ENCODE data around the gene PDXDC1.
"Not testable (repeated sequence)": the region's sequence is repeated elsewhere in the genome, so short reads cannot be mapped to it uniquely, and the experiment has no call there.

PDXDC1 gene

DNA sequence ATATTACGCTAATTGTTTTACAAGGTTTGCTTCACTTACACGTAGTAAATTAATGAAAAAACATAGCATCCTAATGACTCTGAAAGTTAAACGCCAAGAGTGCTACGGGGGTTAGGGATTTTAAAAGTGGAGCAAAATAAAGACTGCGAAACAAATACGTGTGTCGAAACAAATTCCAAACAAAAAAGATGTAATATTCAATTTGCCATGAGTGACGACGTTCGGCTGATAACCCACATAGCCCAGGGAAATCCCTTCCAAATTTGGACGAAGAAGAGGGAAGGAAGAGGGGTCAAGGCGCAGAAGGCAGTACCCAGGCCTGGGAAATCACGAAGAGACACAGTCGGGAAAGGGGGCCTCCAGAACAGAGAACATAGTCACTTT lies 118.7 kb downstream of the PDXDC1 start:
- H3K4me3 ChIP-seq (ENCODE audit: control insufficient read depth in 1 of 7, extremely low read depth in 1 of 7, insufficient read depth in 4 of 7, low read depth in 2 of 7, low read length in 6 of 7): peak overlapping the region; percentile 77 to 97 (median 81)
- peaks cover 0 to 10% (median 2%) of the 10 kb centered on the region in 4 experiments for H3K36me3 ChIP-seq (ENCODE audit: control insufficient read depth in 4 of 4, insufficient read depth in 4 of 4, low read length in 3 of 4)
- POLR2A ChIA-PET; H3K9me3 ChIP-seq (ENCODE audit: control extremely low read depth in 1 of 5, control insufficient read depth in 4 of 5, insufficient read depth in 2 of 5, low read depth in 1 of 5, low read length in 4 of 5); CTCF ChIA-PET; H3K27me3 ChIP-seq (replicated peaks in 2 of 5; ENCODE audit: control insufficient read depth in 4 of 5, insufficient read depth in 5 of 5, low read length in 4 of 5); DNase-seq: not testable (repeated sequence)
- H3K4me1 ChIP-seq (ENCODE audit: control extremely low read depth in 1 of 4, control insufficient read depth in 4 of 4, insufficient read depth in 4 of 4, low read length in 3 of 4): peaks cover 0 to 16% (median 7%) of the 10 kb centered on the region in 4 experiments
- no CpG with 5 or more reads among the region's 14 CpGs for WGBS (ENCODE audit: insufficient coverage)
- H3K27ac ChIP-seq (ENCODE audit: insufficient read depth in 1 of 2, low read depth in 1 of 2, low read length in 2 of 2, poor library complexity in 1 of 2, severe bottlenecking in 2 of 2): peak overlapping the region; percentile 66 to 86

DNA sequence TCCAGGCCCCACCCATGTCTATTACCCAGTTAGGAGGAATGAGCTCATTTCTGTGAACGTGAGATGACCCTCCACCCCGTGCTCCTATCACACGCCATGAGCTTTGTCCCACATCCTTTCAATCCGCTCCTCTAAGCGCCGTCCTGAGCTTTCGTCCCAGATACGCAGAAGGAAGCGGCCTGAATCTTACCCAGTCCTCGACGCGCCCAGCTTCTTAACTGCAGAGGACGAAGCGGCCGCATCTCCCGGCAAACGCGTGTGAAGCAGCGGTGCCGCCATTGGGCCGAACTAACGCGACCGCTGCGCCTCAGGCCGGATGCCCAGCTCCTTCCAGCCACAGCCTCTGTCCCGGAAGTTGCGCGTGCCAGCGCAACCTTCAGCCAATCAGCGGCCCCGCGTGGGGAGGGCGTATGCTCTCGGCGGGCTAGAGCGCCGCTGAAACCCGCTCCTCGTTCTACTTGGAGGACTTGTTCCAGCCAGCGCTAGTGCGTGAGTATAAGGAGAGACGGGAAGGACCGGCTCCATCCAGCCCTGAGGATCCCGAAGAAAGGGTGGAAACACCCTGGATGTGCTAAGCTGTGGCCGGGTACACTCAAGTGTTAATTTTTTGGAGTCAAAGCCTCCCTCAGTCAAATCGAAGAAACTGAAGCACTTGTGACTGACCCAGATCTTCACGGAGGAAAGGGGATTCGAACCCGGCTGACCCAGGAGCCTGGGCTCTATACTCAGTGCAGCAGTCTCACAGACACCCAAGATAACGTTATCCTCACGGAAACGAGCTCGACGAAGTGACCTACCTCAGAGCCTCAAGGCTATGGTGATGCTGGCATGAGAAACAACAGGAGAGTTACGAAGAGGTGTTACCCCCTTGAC lies 119.4 kb downstream of the PDXDC1 start, which contains the start of gene RRN3:
TSS of gene RRN3 (minus strand) at position 318 of the 873 bp plus-strand sequence. CDS start at position 279, 39 bp downstream.
- DNase-seq: peak; percentile 84 to 90 (median 87)
- 1% methylated on average over 33 of the region's 56 CpGs for WGBS (ENCODE audit: insufficient coverage)
- H3K27ac ChIP-seq (ENCODE audit: insufficient read depth in 1 of 2, low read depth in 1 of 2, low read length in 2 of 2, poor library complexity in 1 of 2, severe bottlenecking in 2 of 2): peak within 1 kb of the TSS; percentile 66 to 86
- H3K9me3 ChIP-seq (ENCODE audit: control extremely low read depth in 1 of 5, control insufficient read depth in 4 of 5, insufficient read depth in 2 of 5, low read depth in 1 of 5, low read length in 4 of 5); CTCF ChIA-PET; POLR2A ChIA-PET; H3K27me3 ChIP-seq (replicated peaks in 2 of 5; ENCODE audit: control insufficient read depth in 4 of 5, insufficient read depth in 5 of 5, low read length in 4 of 5): not testable (repeated sequence)
- peaks cover 0 to 10% (median 2%) of the 10 kb centered on the region in 4 experiments for H3K36me3 ChIP-seq (ENCODE audit: control insufficient read depth in 4 of 4, insufficient read depth in 4 of 4, low read length in 3 of 4)
- H3K4me1 ChIP-seq (ENCODE audit: control extremely low read depth in 1 of 4, control insufficient read depth in 4 of 4, insufficient read depth in 4 of 4, low read length in 3 of 4): peaks cover 0 to 16% (median 7%) of the 10 kb centered on the region in 4 experiments
- H3K4me3 ChIP-seq (ENCODE audit: control insufficient read depth in 1 of 7, extremely low read depth in 1 of 7, insufficient read depth in 4 of 7, low read depth in 2 of 7, low read length in 6 of 7): peak within 1 kb of the TSS; percentile 77 to 97 (median 81)

DNA sequence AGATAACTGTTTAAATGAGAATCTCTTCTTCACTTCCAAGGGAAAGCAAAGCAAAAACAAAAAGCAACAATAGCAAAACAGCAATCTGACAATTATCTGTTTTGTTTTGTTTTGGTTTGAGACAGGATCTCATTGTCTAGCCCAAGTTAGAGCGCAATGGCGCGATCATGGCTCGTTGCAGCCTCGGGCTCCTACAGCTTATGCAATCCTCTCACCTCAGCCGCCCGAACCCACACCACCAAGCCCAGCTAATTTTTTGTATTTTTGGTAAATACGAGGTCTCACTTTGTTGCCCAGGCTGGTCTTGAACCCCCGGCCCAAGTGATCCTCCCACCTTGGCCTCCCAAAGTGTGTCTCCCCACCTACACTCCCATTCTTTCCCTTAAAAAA lies 121.8 kb downstream of the PDXDC1 start:
- no CpG with 5 or more reads among the region's 9 CpGs for WGBS (ENCODE audit: insufficient coverage)
- CTCF ChIA-PET; H3K9me3 ChIP-seq (ENCODE audit: control extremely low read depth in 1 of 5, control insufficient read depth in 4 of 5, insufficient read depth in 2 of 5, low read depth in 1 of 5, low read length in 4 of 5); H3K27me3 ChIP-seq (replicated peaks in 2 of 5; ENCODE audit: control insufficient read depth in 4 of 5, insufficient read depth in 5 of 5, low read length in 4 of 5); H3K4me3 ChIP-seq (ENCODE audit: control insufficient read depth in 1 of 7, extremely low read depth in 1 of 7, insufficient read depth in 4 of 7, low read depth in 2 of 7, low read length in 6 of 7); H3K27ac ChIP-seq (ENCODE audit: insufficient read depth in 1 of 2, low read depth in 1 of 2, low read length in 2 of 2, poor library complexity in 1 of 2, severe bottlenecking in 2 of 2); DNase-seq; POLR2A ChIA-PET; H3K36me3 ChIP-seq (ENCODE audit: control insufficient read depth in 4 of 4, insufficient read depth in 4 of 4, low read length in 3 of 4): not testable (repeated sequence)
- peaks cover 0 to 16% (median 7%) of the 10 kb centered on the region in 4 experiments for H3K4me1 ChIP-seq (ENCODE audit: control extremely low read depth in 1 of 4, control insufficient read depth in 4 of 4, insufficient read depth in 4 of 4, low read length in 3 of 4)

DNA sequence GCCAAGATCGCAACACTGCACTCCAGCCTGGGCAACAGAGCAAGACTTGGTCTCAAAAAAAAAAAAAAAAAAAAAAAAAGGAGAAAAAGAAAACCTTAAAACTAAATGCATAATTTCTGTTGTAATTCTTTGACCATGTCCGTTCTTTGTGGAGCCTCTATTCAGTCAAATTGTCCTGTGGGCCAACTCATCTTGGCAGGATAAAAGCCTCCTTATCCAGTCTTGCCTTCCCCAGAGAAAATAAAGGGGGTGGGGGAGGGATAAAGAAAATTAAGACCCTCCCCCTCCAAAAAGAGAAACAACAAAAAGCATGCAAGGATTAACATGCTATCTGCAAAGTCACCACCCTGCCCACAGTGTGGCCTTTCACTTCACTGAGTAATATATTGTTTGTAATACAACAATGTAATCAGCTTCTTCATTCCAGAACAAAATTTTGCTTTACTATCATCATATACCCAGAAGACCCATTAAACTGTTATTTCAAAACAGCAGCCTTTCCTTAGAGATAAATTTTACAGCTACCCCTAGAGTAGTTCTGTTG lies 124.6 kb downstream of the PDXDC1 start:
- H3K27ac ChIP-seq (ENCODE audit: insufficient read depth in 1 of 2, low read depth in 1 of 2, low read length in 2 of 2, poor library complexity in 1 of 2, severe bottlenecking in 2 of 2); H3K36me3 ChIP-seq (ENCODE audit: control insufficient read depth in 4 of 4, insufficient read depth in 4 of 4, low read length in 3 of 4); DNase-seq; CTCF ChIA-PET; POLR2A ChIA-PET; H3K27me3 ChIP-seq (replicated peaks in 2 of 5; ENCODE audit: control insufficient read depth in 4 of 5, insufficient read depth in 5 of 5, low read length in 4 of 5); H3K4me3 ChIP-seq (ENCODE audit: control insufficient read depth in 1 of 7, extremely low read depth in 1 of 7, insufficient read depth in 4 of 7, low read depth in 2 of 7, low read length in 6 of 7); H3K9me3 ChIP-seq (ENCODE audit: control extremely low read depth in 1 of 5, control insufficient read depth in 4 of 5, insufficient read depth in 2 of 5, low read depth in 1 of 5, low read length in 4 of 5); H3K4me1 ChIP-seq (ENCODE audit: control extremely low read depth in 1 of 4, control insufficient read depth in 4 of 4, insufficient read depth in 4 of 4, low read length in 3 of 4): not testable (repeated sequence)
- WGBS (ENCODE audit: insufficient coverage): no CpG with 5 or more reads among the region's 2 CpGs

DNA sequence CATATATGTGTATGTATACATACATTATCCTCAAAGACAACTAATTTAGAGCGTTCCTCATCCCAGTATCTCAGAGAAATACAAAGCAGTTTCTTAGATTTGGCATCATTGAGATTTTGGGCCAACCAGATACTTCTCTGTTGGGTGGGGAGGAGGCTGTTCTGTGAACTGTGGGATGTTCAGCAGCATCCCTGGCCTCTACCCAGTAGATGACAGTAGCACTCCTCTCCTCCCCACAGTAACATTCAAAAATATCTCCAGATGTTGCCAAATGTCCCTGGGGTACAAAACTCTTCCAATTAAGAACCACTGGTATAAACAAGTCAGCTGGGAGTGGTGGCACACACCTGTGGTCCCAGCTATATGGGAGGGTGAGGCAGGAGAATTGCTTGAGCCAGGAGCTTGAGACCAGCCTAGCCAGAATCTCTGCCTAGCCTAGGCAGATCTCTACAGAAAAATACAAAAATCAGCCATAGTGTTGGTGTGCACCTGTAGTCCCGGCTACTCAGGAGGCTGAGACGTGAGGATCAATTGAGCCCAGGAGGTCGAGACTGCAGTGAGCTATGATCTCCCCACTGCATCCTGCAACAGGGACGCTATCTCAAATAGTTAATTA lies 125.7 kb downstream of the PDXDC1 start:
- H3K27ac ChIP-seq (ENCODE audit: insufficient read depth in 1 of 2, low read depth in 1 of 2, low read length in 2 of 2, poor library complexity in 1 of 2, severe bottlenecking in 2 of 2); CTCF ChIA-PET; H3K9me3 ChIP-seq (ENCODE audit: control extremely low read depth in 1 of 5, control insufficient read depth in 4 of 5, insufficient read depth in 2 of 5, low read depth in 1 of 5, low read length in 4 of 5); DNase-seq; H3K27me3 ChIP-seq (replicated peaks in 2 of 5; ENCODE audit: control insufficient read depth in 4 of 5, insufficient read depth in 5 of 5, low read length in 4 of 5); POLR2A ChIA-PET; H3K4me3 ChIP-seq (ENCODE audit: control insufficient read depth in 1 of 7, extremely low read depth in 1 of 7, insufficient read depth in 4 of 7, low read depth in 2 of 7, low read length in 6 of 7); H3K4me1 ChIP-seq (ENCODE audit: control extremely low read depth in 1 of 4, control insufficient read depth in 4 of 4, insufficient read depth in 4 of 4, low read length in 3 of 4); H3K36me3 ChIP-seq (ENCODE audit: control insufficient read depth in 4 of 4, insufficient read depth in 4 of 4, low read length in 3 of 4): not testable (repeated sequence)
- WGBS (ENCODE audit: insufficient coverage): 87% methylated on average over 3 of the region's 5 CpGs

DNA sequence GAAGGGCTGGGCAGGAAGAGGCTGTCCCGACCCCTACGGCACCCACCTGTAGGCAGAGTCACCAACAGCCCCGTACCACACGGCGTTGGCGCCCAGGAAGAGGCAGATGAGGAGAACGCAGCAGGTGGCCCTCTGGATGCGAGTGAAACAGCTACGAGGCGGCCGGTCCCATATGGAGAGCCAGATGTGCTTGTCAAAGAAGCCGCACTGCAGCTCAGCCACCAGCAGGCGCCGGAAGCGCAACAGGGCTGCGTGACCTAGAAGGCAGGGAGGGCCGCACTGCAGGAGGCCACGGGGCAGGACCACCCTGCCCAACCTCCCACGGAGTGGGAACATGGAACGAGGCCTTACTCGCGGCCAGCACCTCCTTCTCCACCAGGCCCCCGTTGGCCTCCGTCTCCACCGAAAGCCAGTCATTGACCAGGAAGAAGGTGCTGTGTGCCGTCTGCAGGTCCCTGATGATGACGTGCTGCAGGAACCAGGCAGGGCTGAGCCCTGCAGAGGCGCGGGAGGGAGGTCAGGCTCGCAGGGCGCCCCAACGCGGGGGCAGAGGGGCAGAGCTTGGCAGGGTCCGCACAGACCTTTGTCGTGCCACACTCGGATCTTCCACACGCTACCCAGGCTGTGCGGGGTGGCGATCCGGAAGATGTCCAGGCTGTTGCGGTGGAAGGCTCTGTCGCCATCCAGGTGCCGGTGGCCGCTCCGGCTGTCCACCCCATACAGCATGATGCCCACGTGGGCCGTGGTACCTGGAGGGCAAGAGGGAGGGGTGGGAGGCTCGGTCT lies 153.0 kb downstream of the PDXDC1 start:
- H3K27ac ChIP-seq (ENCODE audit: insufficient read depth in 1 of 2, low read depth in 1 of 2, low read length in 2 of 2, poor library complexity in 1 of 2, severe bottlenecking in 2 of 2); POLR2A ChIA-PET; DNase-seq; H3K27me3 ChIP-seq (replicated peaks in 2 of 5; ENCODE audit: control insufficient read depth in 4 of 5, insufficient read depth in 5 of 5, low read length in 4 of 5); H3K9me3 ChIP-seq (ENCODE audit: control extremely low read depth in 1 of 5, control insufficient read depth in 4 of 5, insufficient read depth in 2 of 5, low read depth in 1 of 5, low read length in 4 of 5); CTCF ChIA-PET; H3K4me1 ChIP-seq (ENCODE audit: control extremely low read depth in 1 of 4, control insufficient read depth in 4 of 4, insufficient read depth in 4 of 4, low read length in 3 of 4); H3K4me3 ChIP-seq (ENCODE audit: control insufficient read depth in 1 of 7, extremely low read depth in 1 of 7, insufficient read depth in 4 of 7, low read depth in 2 of 7, low read length in 6 of 7): not testable (repeated sequence)
- WGBS (ENCODE audit: insufficient coverage): 100% methylated on average over 5 of the region's 48 CpGs
- peaks cover 0 to 12% (median 0%) of the 10 kb centered on the region in 4 experiments for H3K36me3 ChIP-seq (ENCODE audit: control insufficient read depth in 4 of 4, insufficient read depth in 4 of 4, low read length in 3 of 4)
